H9 (cell line): ENCODE measurements around the gene CD81. TPM values are rescaled to one million over a fixed set of nuclear protein-coding genes. Genes with fewer than 3 reads are reported as not detected.

Experiments
- DNase-seq: peaks from one replicate; pipeline ENCODE4 v3.0.0-alpha.2; 2017
- H2AFZ ChIP-seq: one replicate; pipeline ENCODE4 v1.6.1; 2013; ENCODE audit warnings: mild to moderate bottlenecking, low read length, control low read depth, moderate library complexity
- H2AK5ac ChIP-seq: 2 replicates; pipeline ENCODE4 v1.6.1; 2013; ENCODE audit warnings: low read length, control low read depth, mixed read lengths; ENCODE audit not compliant: insufficient read length
- H2BK120ac ChIP-seq: one replicate; pipeline ENCODE4 v1.6.1; 2013; ENCODE audit warnings: low read depth, mild to moderate bottlenecking, low read length, control low read depth, inconsistent platforms; ENCODE audit not compliant: poor library complexity, severe bottlenecking
- H2BK12ac ChIP-seq: 2 replicates; pipeline ENCODE4 v1.6.1; 2013; ENCODE audit warnings: low read length, control low read depth, mixed read lengths, low read depth; ENCODE audit not compliant: insufficient read length
- H2BK15ac ChIP-seq: 2 replicates; pipeline ENCODE4 v1.6.1; 2013; ENCODE audit warnings: low read depth, low read length, control low read depth
- H2BK20ac ChIP-seq: one replicate; pipeline ENCODE4 v1.6.1; 2013; ENCODE audit warnings: low read depth, mild to moderate bottlenecking, low read length, control low read depth, inconsistent platforms; ENCODE audit not compliant: poor library complexity, severe bottlenecking
- H2BK5ac ChIP-seq: 2 replicates; pipeline ENCODE4 v1.6.1; 2013; ENCODE audit warnings: low read length, control low read depth, mixed read lengths; ENCODE audit not compliant: insufficient read length
- H3K14ac ChIP-seq: 2 replicates; pipeline ENCODE4 v1.6.1; 2013; ENCODE audit warnings: low read length, control low read depth; ENCODE audit not compliant: insufficient read depth
- H3K18ac ChIP-seq: 2 replicates; pipeline ENCODE4 v1.6.1; 2013; ENCODE audit warnings: low read depth, mild to moderate bottlenecking, mixed read lengths, low read length, control low read depth; ENCODE audit not compliant: insufficient read length
- H3K23ac ChIP-seq: 2 replicates; pipeline ENCODE4 v1.6.1; 2013; ENCODE audit warnings: low read length, control low read depth, mixed read lengths, low read depth; ENCODE audit not compliant: insufficient read length
- H3K23me2 ChIP-seq: 2 replicates; pipeline ENCODE4 v1.6.1; 2013; ENCODE audit warnings: low read depth, mild to moderate bottlenecking, mixed read lengths, low read length, control low read depth; ENCODE audit not compliant: insufficient read length, poor library complexity, severe bottlenecking
- H3K27ac ChIP-seq: 2 replicates; pipeline ENCODE4 v1.5.1; 2013; ENCODE audit warnings: low read length, control low read depth, mixed read lengths, low read depth; ENCODE audit not compliant: insufficient read length
- H3K27me3 ChIP-seq: 2 replicates; pipeline ENCODE4 v1.6.1; 2013; ENCODE audit warnings: low read length, control low read depth, inconsistent platforms; ENCODE audit not compliant: insufficient read depth
- H3K4ac ChIP-seq: 2 replicates; pipeline ENCODE4 v1.6.1; 2013; ENCODE audit warnings: low read depth, mild to moderate bottlenecking, control low read depth, inconsistent platforms, low read length, moderate library complexity
- H3K4me1 ChIP-seq: 2 replicates; pipeline ENCODE4 v1.6.1; 2013; ENCODE audit warnings: low read length, control low read depth, inconsistent platforms; ENCODE audit not compliant: insufficient read depth
- H3K4me2 ChIP-seq: 2 replicates; pipeline ENCODE4 v1.6.1; 2013; ENCODE audit warnings: low read length, control low read depth, mixed read lengths; ENCODE audit not compliant: insufficient read length, insufficient read depth
- H3K56ac ChIP-seq: 2 replicates; pipeline ENCODE4 v1.6.1; 2013; ENCODE audit warnings: low read depth, mild to moderate bottlenecking, mixed read lengths, low read length, control low read depth; ENCODE audit not compliant: insufficient read length
- H3K79me1 ChIP-seq: 2 replicates; pipeline ENCODE4 v1.6.1; 2013; ENCODE audit warnings: low read depth, mild to moderate bottlenecking, moderate library complexity, low read length, control low read depth, inconsistent platforms; ENCODE audit not compliant: insufficient read depth, poor library complexity, severe bottlenecking
- H3K79me2 ChIP-seq: 2 replicates; pipeline ENCODE4 v1.6.1; 2013; ENCODE audit warnings: low read length, control low read depth, inconsistent platforms; ENCODE audit not compliant: insufficient read depth
- H3K9ac ChIP-seq: 2 replicates; pipeline ENCODE4 v1.6.1; 2013; ENCODE audit warnings: low read length, control low read depth, mixed read lengths; ENCODE audit not compliant: insufficient read length; ENCODE audit errors: extremely low read depth
- H3K9me3 ChIP-seq: one replicate; pipeline ENCODE4 v1.6.1; 2013; ENCODE audit warnings: low read depth, low read length, inconsistent platforms; ENCODE audit not compliant: control insufficient read depth
- H3T11ph ChIP-seq: one replicate; pipeline ENCODE4 v1.6.1; 2013; ENCODE audit warnings: mild to moderate bottlenecking, low read length, control low read depth, inconsistent platforms
- H4K20me1 ChIP-seq: one replicate; pipeline ENCODE4 v1.6.1; 2013; ENCODE audit not compliant: control insufficient read depth, insufficient read length, insufficient read depth
- H4K5ac ChIP-seq: 2 replicates; pipeline ENCODE4 v1.6.1; 2013; ENCODE audit warnings: low read depth, mild to moderate bottlenecking, mixed read lengths, low read length, control low read depth; ENCODE audit not compliant: insufficient read length
- H4K8ac ChIP-seq: replicated peaks from 2 replicates; pipeline ENCODE4 v1.6.1; 2013; ENCODE audit warnings: low read length, control low read depth, mixed read lengths, low read depth; ENCODE audit not compliant: insufficient read length
- H4K91ac ChIP-seq: 2 replicates; pipeline ENCODE4 v1.6.1; 2013; ENCODE audit warnings: low read depth, mild to moderate bottlenecking, moderate library complexity, mixed read lengths, low read length, control low read depth; ENCODE audit not compliant: insufficient read length
- H3K27ac Mint-ChIP-seq, 3 experiments: 2 replicates in 2 of 3; 3 replicates in 1 of 3; pipeline ENCODE4 v1.8.0; 2020 to 2021; ENCODE audit warnings: mixed read lengths in 3 of 3, mild to moderate bottlenecking in 1 of 3, moderate library complexity in 1 of 3
- H3K27me3 Mint-ChIP-seq: 2 replicates; pipeline ENCODE4 v1.8.0; 2021; ENCODE audit warnings: low read depth, mild to moderate bottlenecking, moderate library complexity, mixed read lengths
- H3K36me3 Mint-ChIP-seq, 3 experiments: 2 replicates in 2 of 3; 3 replicates in 1 of 3; pipeline ENCODE4 v1.8.0; 2020 to 2021; ENCODE audit warnings: low read depth in 3 of 3, mixed read lengths in 3 of 3; ENCODE audit not compliant: insufficient read depth in 1 of 3
- H3K4me1 Mint-ChIP-seq, 2 experiments: 2 replicates each; pipeline ENCODE4 v1.8.0; 2020; ENCODE audit warnings: mixed read lengths in 2 of 2
- H3K4me3 Mint-ChIP-seq, 2 experiments: 2 replicates in 1 of 2; 3 replicates in 1 of 2; pipeline ENCODE4 v1.8.0; 2020 to 2021; ENCODE audit warnings: mild to moderate bottlenecking in 2 of 2, mixed read lengths in 2 of 2, moderate library complexity in 1 of 2
- H3K9me3 Mint-ChIP-seq, 2 experiments: 2 replicates in 1 of 2; 3 replicates in 1 of 2; pipeline ENCODE4 v1.8.0; 2020; ENCODE audit warnings: mild to moderate bottlenecking in 2 of 2, mixed read lengths in 2 of 2, moderate library complexity in 1 of 2
- WGBS: extraction: QIAGEN DNeasy Blood & Tissue Kit; methylation state at CpG from one replicate; pipeline ENCODE4 v1.1.7; 2013; ENCODE audit warnings: missing lambda C conversion rate, low lambda C conversion rate, mixed read lengths; ENCODE audit not compliant: insufficient read length; ENCODE audit errors: extremely low coverage; 5-methylcytosine and 5-hydroxymethylcytosine counted together
- total RNA-seq: library from RNA; stranded (reverse); gene quantifications from 2 replicates; pipeline ENCODE4 v1.2.1, GENCODE V29; 2021
- TF ChIP-seq, protein P1 (sequence below): fragments of 200-600 bp; sonication (generic); conservative IDR thresholded peaks from 3 replicates; pipeline ENCODE4 v1.8.0; 2021; ENCODE audit warnings: antibody characterized with exemption, mild to moderate bottlenecking

The CD81 gene
- total RNA-seq, 1 experiment from 2014 or later: 246 TPM

DNA sequence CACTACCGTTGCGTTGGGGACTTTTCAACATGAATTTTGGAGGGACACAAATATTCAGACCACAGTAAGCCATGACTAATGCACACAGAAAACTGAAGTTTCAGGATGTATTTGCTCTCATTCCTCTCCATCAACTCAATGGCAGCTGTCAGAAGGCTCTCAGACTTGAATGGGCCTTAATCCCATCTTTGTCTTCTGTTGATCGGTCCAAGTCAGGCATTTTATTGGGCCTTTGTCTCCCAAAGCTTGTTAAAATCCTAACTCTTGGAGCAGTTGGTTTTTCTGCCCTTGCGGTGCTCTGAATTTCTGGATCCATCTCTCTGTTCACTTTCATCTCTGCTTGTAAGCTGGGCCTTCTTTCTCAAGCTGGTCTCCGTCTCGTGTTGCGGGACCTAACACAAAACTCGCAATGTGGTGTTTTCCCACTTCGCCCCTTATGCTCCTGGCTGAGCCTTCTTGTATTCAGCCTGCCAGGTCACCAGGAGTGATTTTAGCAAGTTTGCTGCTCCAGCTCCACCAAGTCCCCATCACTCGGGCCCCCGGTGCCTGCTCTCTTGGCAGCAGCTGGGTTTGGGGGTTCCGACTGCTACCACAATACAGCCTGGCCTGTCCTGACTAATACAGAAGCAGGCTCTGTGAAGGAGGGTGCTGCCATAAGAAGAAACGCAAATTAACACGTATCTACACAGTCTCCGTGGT is 48.3 kb upstream of the CD81 start:
- Histone ChIP-seq H3K9ac (no peak overlapping the region), H3K79me2 (no peaks in the 10 kb centered on the region), H4K91ac (no peak overlapping the region), H3K9me3 (peaks cover 5% of the 10 kb centered on the region), H3K4me1 (no peaks in the 10 kb centered on the region), H2BK15ac (no peak overlapping the region), H4K20me1 (no peaks in the 10 kb centered on the region), H2BK5ac (no peak overlapping the region), H4K8ac (no peak overlapping the region), H3K23me2 (no peaks in the 10 kb centered on the region), H2AFZ (no peak overlapping the region), H2BK120ac (no peak overlapping the region), H3K4me2 (no peak overlapping the region), H4K5ac (no peak overlapping the region), H3K27me3 (no peaks in the 10 kb centered on the region), H3T11ph (no peak overlapping the region), H3K4ac (no peak overlapping the region), H3K27ac (no peak overlapping the region), H2BK20ac (no peak overlapping the region), H2BK12ac (no peak overlapping the region), H3K56ac (no peak overlapping the region), H2AK5ac (no peak overlapping the region), H3K14ac (no peak overlapping the region), H3K79me1 (no peaks in the 10 kb centered on the region), H3K18ac (no peak overlapping the region), H3K23ac (no peak overlapping the region)
- Mint-ChIP-seq H3K4me1 (peaks cover 11 to 14% of the 10 kb centered on the region in 2 experiments; a peak in 3 of 4 replicates), H3K27ac (no peak overlapping the region), H3K36me3 (peaks cover 9 to 18% (median 11%) of the 10 kb centered on the region in 3 experiments; a peak in 6 of 7 replicates), H3K9me3 (peaks cover 16 to 26% of the 10 kb centered on the region in 2 experiments), H3K4me3 (no peak overlapping the region), H3K27me3 (peaks cover 39% of the 10 kb centered on the region)
- DNase-seq: no peak
- TF ChIP-seq, protein P1, sequence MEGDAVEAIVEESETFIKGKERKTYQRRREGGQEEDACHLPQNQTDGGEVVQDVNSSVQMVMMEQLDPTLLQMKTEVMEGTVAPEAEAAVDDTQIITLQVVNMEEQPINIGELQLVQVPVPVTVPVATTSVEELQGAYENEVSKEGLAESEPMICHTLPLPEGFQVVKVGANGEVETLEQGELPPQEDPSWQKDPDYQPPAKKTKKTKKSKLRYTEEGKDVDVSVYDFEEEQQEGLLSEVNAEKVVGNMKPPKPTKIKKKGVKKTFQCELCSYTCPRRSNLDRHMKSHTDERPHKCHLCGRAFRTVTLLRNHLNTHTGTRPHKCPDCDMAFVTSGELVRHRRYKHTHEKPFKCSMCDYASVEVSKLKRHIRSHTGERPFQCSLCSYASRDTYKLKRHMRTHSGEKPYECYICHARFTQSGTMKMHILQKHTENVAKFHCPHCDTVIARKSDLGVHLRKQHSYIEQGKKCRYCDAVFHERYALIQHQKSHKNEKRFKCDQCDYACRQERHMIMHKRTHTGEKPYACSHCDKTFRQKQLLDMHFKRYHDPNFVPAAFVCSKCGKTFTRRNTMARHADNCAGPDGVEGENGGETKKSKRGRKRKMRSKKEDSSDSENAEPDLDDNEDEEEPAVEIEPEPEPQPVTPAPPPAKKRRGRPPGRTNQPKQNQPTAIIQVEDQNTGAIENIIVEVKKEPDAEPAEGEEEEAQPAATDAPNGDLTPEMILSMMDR: no peak
- WGBS: no CpG with 5 or more reads among the region's 15 CpGs
